ENCODE measurements around the gene MYO15B. TPM values are rescaled to one million over a fixed set of nuclear protein-coding genes. Genes with fewer than 3 reads are reported as not detected.

Gene MYO15B
- total and polyA plus RNA-seq, 2 donors (not counting 3 experiments of a cell fraction or from before 2014, with no cell fraction given): 10.2 to 87.8 TPM

- no peaks in the 10 kb centered on the region for H3K79me2 ChIP-seq (ENCODE audit: control insufficient read depth, insufficient read depth, low read length)
- DNase-seq (ENCODE audit: low read depth, low spot score): no peak
- H3K36me3 ChIP-seq (ENCODE audit: control insufficient read depth in 2 of 2, extremely low read depth in 1 of 2, insufficient read depth in 2 of 2, low read length in 2 of 2): no peaks in the 10 kb centered on the region
- no peak overlapping the region for H3K4me2 ChIP-seq (ENCODE audit: insufficient read depth, low read length)
- intact Hi-C loops (cut with micrococcal nuclease) (no loop called here), dilution Hi-C loops (cut with MboI; ENCODE audit: extremely low pct_ligation_motif_present, low sequenced_read_pairs) (no loop called here)
- peaks cover 9% of the 10 kb centered on the region for H3K4me1 ChIP-seq (ENCODE audit: control insufficient read depth, extremely low read depth, insufficient read depth, low read length)
- no peak for FAIRE-seq
- no peak for TF ChIP-seq CTCF (IDR thresholded peaks at IDR 0.05; ENCODE audit: extremely low read depth in 1 of 2, insufficient read depth in 1 of 2, low read depth in 1 of 2, low read length in 2 of 2)
- no peaks in the 10 kb centered on the region for H3K9me1 ChIP-seq (replicated peaks; ENCODE audit: control insufficient read depth, extremely low read depth, insufficient read depth, low read length)
- ChIA-PET POLR2A (no interaction called here), CTCF (interaction anchor here (1.5 to 2.1 kb wide), 2 partner anchors 16 to 56 kb away, joined by 3 to 4 read pairs; partner anchors contain the start of gene TSEN54)
- H2AFZ ChIP-seq (ENCODE audit: low read depth, low read length): no peak overlapping the region
- no peak overlapping the region for H3K4me3 ChIP-seq (replicated peaks in 1 of 3; ENCODE audit: insufficient read depth in 1 of 3, low read depth in 1 of 3, low read length in 3 of 3)
- H3K27me3 ChIP-seq (ENCODE audit: control insufficient read depth in 2 of 2, insufficient read depth in 2 of 2, low read length in 2 of 2): no peaks in the 10 kb centered on the region
- H4K20me1 ChIP-seq (replicated peaks; ENCODE audit: control insufficient read depth, extremely low read depth, insufficient read depth, low read length): no peaks in the 10 kb centered on the region
- H3K9ac ChIP-seq (replicated peaks; ENCODE audit: extremely low read depth, insufficient read depth, low read length): no peak overlapping the region
- no peaks in the 10 kb centered on the region for H3K9me3 ChIP-seq (replicated peaks; ENCODE audit: control insufficient read depth, insufficient read depth, low read length)
- H3K27ac ChIP-seq (ENCODE audit: insufficient read depth, low read depth, low read length): no peak overlapping the region
- BruUV-seq (replicated peaks): no TSS peak
Observed at GRCh38 chr17:75572713-75573539, 14.7 kb upstream of the MYO15B start.

DNA sequence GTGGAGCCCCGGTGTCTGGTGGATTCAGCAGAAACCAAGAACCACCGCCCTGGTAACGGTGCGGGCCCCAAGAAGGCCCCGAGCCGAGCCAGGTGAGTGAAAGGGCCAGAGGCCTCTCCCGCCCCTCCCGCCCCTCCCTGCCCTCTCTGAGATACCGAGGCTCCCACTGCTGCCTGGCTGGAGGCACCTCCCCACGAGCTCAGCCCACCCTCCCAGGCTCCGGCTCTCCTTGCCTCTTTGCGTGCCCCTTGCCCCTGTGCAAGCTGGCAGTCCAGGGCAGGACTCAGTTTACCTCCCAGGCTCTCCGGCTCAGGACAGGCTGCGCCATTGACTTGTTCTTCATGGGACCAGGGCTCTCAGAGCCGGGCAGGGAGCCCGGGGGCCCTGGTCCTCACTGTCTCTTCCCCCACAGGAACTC lies 14.1 kb upstream of the MYO15B start:
- FAIRE-seq (no peak), DNase-seq (ENCODE audit: low read depth, low spot score) (no peak)
- BruUV-seq (replicated peaks): no TSS peak
- Histone ChIP-seq H3K9me3 (replicated peaks; ENCODE audit: control insufficient read depth, insufficient read depth, low read length) (no peaks in the 10 kb centered on the region), H4K20me1 (replicated peaks; ENCODE audit: control insufficient read depth, extremely low read depth, insufficient read depth, low read length) (no peaks in the 10 kb centered on the region), H3K9me1 (replicated peaks; ENCODE audit: control insufficient read depth, extremely low read depth, insufficient read depth, low read length) (no peaks in the 10 kb centered on the region), H2AFZ (ENCODE audit: low read depth, low read length) (no peak overlapping the region), H3K36me3 (ENCODE audit: control insufficient read depth in 2 of 2, extremely low read depth in 1 of 2, insufficient read depth in 2 of 2, low read length in 2 of 2) (no peaks in the 10 kb centered on the region), H3K4me1 (ENCODE audit: control insufficient read depth, extremely low read depth, insufficient read depth, low read length) (peaks cover 9% of the 10 kb centered on the region), H3K4me3 (replicated peaks in 1 of 3; ENCODE audit: insufficient read depth in 1 of 3, low read depth in 1 of 3, low read length in 3 of 3) (no peak overlapping the region), H3K27ac (ENCODE audit: insufficient read depth, low read depth, low read length) (no peak overlapping the region), H3K79me2 (ENCODE audit: control insufficient read depth, insufficient read depth, low read length) (no peaks in the 10 kb centered on the region), H3K27me3 (ENCODE audit: control insufficient read depth in 2 of 2, insufficient read depth in 2 of 2, low read length in 2 of 2) (no peaks in the 10 kb centered on the region), H3K4me2 (ENCODE audit: insufficient read depth, low read length) (no peak overlapping the region), H3K9ac (replicated peaks; ENCODE audit: extremely low read depth, insufficient read depth, low read length) (no peak overlapping the region)
- POLR2A ChIA-PET: no interaction called here
- dilution Hi-C loops (cut with MboI; ENCODE audit: extremely low pct_ligation_motif_present, low sequenced_read_pairs): no loop called here
- intact Hi-C loops (cut with micrococcal nuclease): no loop called here
- CTCF ChIA-PET: interaction anchor here (1.5 kb wide), 1 partner anchor 15 kb away, joined by 3 read pairs; no protein-coding TSS in a partner anchor
- no peak for TF ChIP-seq EZH2 (IDR thresholded peaks at IDR 0.05; ENCODE audit: borderline replicate concordance, low read depth, low read length, severe bottlenecking)
